SK-N-SH treated with all-trans-retinoic acid at 6 μM for 48 hours (cell line): ENCODE results near the gene CDK5RAP2.

ENCODE experiments used
- ATAC-seq: fragments of 200-7000 bp; cut with Tn5 transposase; 3 replicates; pipeline ENCODE4 v1.9.1; 2020; ENCODE audit warnings: mild to moderate bottlenecking, moderate library complexity
- ARNTL ChIP-seq: fragments of 450-650 bp; formaldehyde crosslinking; IDR thresholded peaks from 2 replicates; pipeline ENCODE4 v1.5.0; 2020; ENCODE audit warnings: low read depth, mild to moderate bottlenecking, moderate library complexity, borderline replicate concordance
- BACH2 ChIP-seq: fragments of 250-450 bp; sonication (Bioruptor Pico); IDR thresholded peaks from 2 replicates; pipeline ENCODE4 v1.9.0; 2021; ENCODE audit warnings: mild to moderate bottlenecking, borderline replicate concordance
- ESRRG ChIP-seq: fragments of 250-450 bp; sonication (Bioruptor Pico); IDR thresholded peaks from 2 replicates; pipeline ENCODE4 v1.6.1; 2021; ENCODE audit warnings: mild to moderate bottlenecking
- GLIS3 ChIP-seq: fragments of 250-450 bp; sonication (Bioruptor Pico); IDR thresholded peaks from 2 replicates; pipeline ENCODE4 v1.5.0; 2020; ENCODE audit warnings: mild to moderate bottlenecking, moderate library complexity
- ISL1 ChIP-seq: fragments of 250-450 bp; sonication (Bioruptor Pico); IDR thresholded peaks from 2 replicates; pipeline ENCODE4 v2.1.2; 2022; ENCODE audit warnings: mild to moderate bottlenecking, moderate library complexity
- OSR1 ChIP-seq: fragments of 250-450 bp; sonication (Bioruptor Pico); IDR thresholded peaks from 2 replicates; pipeline ENCODE4 v1.8.0; 2022; ENCODE audit warnings: moderate library complexity, mild to moderate bottlenecking, inconsistent platforms
- PPARA ChIP-seq: fragments of 250-450 bp; sonication (Bioruptor Pico); IDR thresholded peaks from 2 replicates; pipeline ENCODE4 v1.5.0; 2020; ENCODE audit warnings: mild to moderate bottlenecking, borderline replicate concordance
- RARB ChIP-seq: fragments of 250-450 bp; sonication (Bioruptor Pico); IDR thresholded peaks from 2 replicates; pipeline ENCODE4 v1.8.0; 2021; ENCODE audit warnings: mild to moderate bottlenecking, moderate library complexity
- SNAI2 ChIP-seq: fragments of 250-450 bp; sonication (Bioruptor Pico); IDR thresholded peaks from 2 replicates; pipeline ENCODE4 v1.5.0; 2020; ENCODE audit warnings: mild to moderate bottlenecking, moderate library complexity
- TCF4 ChIP-seq: fragments of 250-450 bp; sonication (Bioruptor Pico); IDR thresholded peaks from 2 replicates; pipeline ENCODE4 v1.8.0; 2021; ENCODE audit warnings: mild to moderate bottlenecking, moderate library complexity, borderline replicate concordance
- TOX ChIP-seq: fragments of 250-450 bp; sonication (Bioruptor Pico); IDR thresholded peaks from 2 replicates; pipeline ENCODE4 v1.8.0; 2021; ENCODE audit warnings: mild to moderate bottlenecking, moderate library complexity, borderline replicate concordance
- ZC3H10 ChIP-seq: fragments of 250-450 bp; sonication (Bioruptor Pico); IDR thresholded peaks from 2 replicates; pipeline ENCODE4 v1.5.1; 2021; ENCODE audit warnings: mild to moderate bottlenecking, moderate library complexity
- ZFP3 ChIP-seq: fragments of 250-450 bp; sonication (Bioruptor Pico); IDR thresholded peaks from 2 replicates; pipeline ENCODE4 v1.5.0; 2020; ENCODE audit warnings: mild to moderate bottlenecking, moderate library complexity
- ZFP30 ChIP-seq: fragments of 450-650 bp; formaldehyde crosslinking; IDR thresholded peaks from 2 replicates; pipeline ENCODE4 v1.5.0; 2022; ENCODE audit warnings: mild to moderate bottlenecking, moderate library complexity
- ZNF70 ChIP-seq: fragments of 450-650 bp; formaldehyde crosslinking; IDR thresholded peaks from 2 replicates; pipeline ENCODE4 v1.5.0; 2020; ENCODE audit warnings: mild to moderate bottlenecking, moderate library complexity
- ZNF8 ChIP-seq: fragments of 450-650 bp; formaldehyde crosslinking; IDR thresholded peaks from 2 replicates; pipeline ENCODE4 v1.5.0; 2020; ENCODE audit warnings: mild to moderate bottlenecking, moderate library complexity
- TF ChIP-seq, protein P1 (sequence below): fragments of 250-450 bp; sonication (Bioruptor Pico); IDR thresholded peaks from 2 replicates; pipeline ENCODE4 v1.8.0; 2021; ENCODE audit warnings: low read depth, mild to moderate bottlenecking, moderate library complexity, borderline replicate concordance
- TF ChIP-seq, protein P2 (sequence below): fragments of 250-450 bp; sonication (Bioruptor Pico); IDR thresholded peaks from 2 replicates; pipeline ENCODE4 v1.8.0; 2020; ENCODE audit warnings: mild to moderate bottlenecking, moderate library complexity, borderline replicate concordance
- TF ChIP-seq, protein P3 (sequence below): fragments of 250-450 bp; sonication (Bioruptor Pico); IDR thresholded peaks from 2 replicates; pipeline ENCODE4 v1.5.0; 2020; ENCODE audit warnings: mild to moderate bottlenecking, moderate library complexity
- TF ChIP-seq, protein P4 (sequence below): fragments of 250-450 bp; sonication (Bioruptor Pico); IDR thresholded peaks from 2 replicates; pipeline ENCODE4 v1.5.1; 2021; ENCODE audit warnings: mild to moderate bottlenecking, moderate library complexity
- TF ChIP-seq, protein P5 (sequence below): fragments of 250-450 bp; sonication (Bioruptor Pico); IDR thresholded peaks from 2 replicates; pipeline ENCODE4 v1.5.1; 2020; ENCODE audit warnings: low read depth, mild to moderate bottlenecking, moderate library complexity

The CDK5RAP2 gene

DNA sequence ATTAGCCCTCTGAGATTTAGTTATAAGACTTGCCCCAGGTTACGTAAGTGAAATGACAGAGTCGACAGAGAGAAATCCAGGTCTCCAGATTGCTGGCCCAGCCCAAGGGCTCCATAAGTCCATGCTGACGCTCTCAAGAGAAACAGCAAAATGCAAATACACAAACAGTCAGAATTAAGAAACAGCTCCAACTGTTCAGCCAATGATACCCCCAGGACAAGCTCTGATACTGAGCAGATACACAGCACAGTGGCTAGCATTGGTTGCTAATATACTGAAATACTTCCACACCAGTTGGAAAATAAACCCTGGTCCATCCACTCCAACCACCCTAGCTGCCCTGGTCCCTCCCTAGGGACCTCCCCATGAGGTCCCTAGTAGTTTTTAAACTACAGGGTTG, 94.2 kb downstream of the CDK5RAP2 start (continued):
- TF ChIP-seq, protein P1, sequence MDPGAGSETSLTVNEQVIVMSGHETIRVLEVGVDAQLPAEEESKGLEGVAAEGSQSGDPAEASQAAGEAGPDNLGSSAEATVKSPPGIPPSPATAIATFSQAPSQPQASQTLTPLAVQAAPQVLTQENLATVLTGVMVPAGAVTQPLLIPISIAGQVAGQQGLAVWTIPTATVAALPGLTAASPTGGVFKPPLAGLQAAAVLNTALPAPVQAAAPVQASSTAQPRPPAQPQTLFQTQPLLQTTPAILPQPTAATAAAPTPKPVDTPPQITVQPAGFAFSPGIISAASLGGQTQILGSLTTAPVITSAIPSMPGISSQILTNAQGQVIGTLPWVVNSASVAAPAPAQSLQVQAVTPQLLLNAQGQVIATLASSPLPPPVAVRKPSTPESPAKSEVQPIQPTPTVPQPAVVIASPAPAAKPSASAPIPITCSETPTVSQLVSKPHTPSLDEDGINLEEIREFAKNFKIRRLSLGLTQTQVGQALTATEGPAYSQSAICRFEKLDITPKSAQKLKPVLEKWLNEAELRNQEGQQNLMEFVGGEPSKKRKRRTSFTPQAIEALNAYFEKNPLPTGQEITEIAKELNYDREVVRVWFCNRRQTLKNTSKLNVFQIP (CRISPR knock-in tag): no peak
- TF ChIP-seq ZNF70 (CRISPR knock-in tag) (no peak), ARNTL (no peak), ZC3H10 (CRISPR knock-in tag) (no peak), RARB (CRISPR knock-in tag) (no peak)
- TF ChIP-seq, all 23 proteins: peak for 0

DNA sequence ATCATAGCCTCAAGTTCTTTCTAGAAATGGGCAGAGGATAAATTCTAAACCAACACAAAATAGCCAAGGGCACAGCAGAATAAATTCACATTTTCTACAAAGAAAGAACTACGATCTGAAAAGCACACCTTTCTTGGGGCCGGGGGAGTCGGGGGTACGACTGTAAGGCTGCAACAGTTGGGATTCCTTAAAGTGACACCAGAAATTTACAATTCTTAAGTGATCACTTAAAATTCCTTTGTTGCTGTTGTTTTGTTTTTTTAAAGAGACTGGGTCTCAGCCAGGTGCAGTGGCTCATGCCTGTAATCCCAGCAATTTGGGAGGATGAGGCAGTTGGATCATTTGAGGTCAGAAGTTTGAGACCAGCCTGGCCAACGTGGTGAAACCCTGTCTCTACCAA, 95.8 kb downstream of the CDK5RAP2 start:
- TF ChIP-seq BACH2 (no peak), ESRRG (no peak), OSR1 (CRISPR knock-in tag) (no peak), PPARA (CRISPR knock-in tag) (no peak), ZNF70 (CRISPR knock-in tag) (no peak), ZC3H10 (CRISPR knock-in tag) (no peak), GLIS3 (no peak), ZNF8 (CRISPR knock-in tag) (no peak), RARB (CRISPR knock-in tag) (no peak), TCF4 (CRISPR knock-in tag) (no peak), ZFP30 (no peak), ISL1 (CRISPR knock-in tag) (no peak), TOX (CRISPR knock-in tag) (no peak)
- TF ChIP-seq, protein P1 (CRISPR knock-in tag): no peak
- TF ChIP-seq, protein P2, sequence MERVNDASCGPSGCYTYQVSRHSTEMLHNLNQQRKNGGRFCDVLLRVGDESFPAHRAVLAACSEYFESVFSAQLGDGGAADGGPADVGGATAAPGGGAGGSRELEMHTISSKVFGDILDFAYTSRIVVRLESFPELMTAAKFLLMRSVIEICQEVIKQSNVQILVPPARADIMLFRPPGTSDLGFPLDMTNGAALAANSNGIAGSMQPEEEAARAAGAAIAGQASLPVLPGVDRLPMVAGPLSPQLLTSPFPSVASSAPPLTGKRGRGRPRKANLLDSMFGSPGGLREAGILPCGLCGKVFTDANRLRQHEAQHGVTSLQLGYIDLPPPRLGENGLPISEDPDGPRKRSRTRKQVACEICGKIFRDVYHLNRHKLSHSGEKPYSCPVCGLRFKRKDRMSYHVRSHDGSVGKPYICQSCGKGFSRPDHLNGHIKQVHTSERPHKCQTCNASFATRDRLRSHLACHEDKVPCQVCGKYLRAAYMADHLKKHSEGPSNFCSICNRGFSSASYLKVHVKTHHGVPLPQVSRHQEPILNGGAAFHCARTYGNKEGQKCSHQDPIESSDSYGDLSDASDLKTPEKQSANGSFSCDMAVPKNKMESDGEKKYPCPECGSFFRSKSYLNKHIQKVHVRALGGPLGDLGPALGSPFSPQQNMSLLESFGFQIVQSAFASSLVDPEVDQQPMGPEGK: no peak
- TF ChIP-seq, protein P3, sequence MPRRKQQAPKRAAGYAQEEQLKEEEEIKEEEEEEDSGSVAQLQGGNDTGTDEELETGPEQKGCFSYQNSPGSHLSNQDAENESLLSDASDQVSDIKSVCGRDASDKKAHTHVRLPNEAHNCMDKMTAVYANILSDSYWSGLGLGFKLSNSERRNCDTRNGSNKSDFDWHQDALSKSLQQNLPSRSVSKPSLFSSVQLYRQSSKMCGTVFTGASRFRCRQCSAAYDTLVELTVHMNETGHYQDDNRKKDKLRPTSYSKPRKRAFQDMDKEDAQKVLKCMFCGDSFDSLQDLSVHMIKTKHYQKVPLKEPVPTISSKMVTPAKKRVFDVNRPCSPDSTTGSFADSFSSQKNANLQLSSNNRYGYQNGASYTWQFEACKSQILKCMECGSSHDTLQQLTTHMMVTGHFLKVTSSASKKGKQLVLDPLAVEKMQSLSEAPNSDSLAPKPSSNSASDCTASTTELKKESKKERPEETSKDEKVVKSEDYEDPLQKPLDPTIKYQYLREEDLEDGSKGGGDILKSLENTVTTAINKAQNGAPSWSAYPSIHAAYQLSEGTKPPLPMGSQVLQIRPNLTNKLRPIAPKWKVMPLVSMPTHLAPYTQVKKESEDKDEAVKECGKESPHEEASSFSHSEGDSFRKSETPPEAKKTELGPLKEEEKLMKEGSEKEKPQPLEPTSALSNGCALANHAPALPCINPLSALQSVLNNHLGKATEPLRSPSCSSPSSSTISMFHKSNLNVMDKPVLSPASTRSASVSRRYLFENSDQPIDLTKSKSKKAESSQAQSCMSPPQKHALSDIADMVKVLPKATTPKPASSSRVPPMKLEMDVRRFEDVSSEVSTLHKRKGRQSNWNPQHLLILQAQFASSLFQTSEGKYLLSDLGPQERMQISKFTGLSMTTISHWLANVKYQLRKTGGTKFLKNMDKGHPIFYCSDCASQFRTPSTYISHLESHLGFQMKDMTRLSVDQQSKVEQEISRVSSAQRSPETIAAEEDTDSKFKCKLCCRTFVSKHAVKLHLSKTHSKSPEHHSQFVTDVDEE (CRISPR knock-in tag): no peak
- TF ChIP-seq, protein P4, sequence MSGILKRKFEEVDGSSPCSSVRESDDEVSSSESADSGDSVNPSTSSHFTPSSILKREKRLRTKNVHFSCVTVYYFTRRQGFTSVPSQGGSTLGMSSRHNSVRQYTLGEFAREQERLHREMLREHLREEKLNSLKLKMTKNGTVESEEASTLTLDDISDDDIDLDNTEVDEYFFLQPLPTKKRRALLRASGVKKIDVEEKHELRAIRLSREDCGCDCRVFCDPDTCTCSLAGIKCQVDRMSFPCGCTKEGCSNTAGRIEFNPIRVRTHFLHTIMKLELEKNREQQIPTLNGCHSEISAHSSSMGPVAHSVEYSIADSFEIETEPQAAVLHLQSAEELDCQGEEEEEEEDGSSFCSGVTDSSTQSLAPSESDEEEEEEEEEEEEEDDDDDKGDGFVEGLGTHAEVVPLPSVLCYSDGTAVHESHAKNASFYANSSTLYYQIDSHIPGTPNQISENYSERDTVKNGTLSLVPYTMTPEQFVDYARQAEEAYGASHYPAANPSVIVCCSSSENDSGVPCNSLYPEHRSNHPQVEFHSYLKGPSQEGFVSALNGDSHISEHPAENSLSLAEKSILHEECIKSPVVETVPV: no peak
- TF ChIP-seq, protein P5, sequence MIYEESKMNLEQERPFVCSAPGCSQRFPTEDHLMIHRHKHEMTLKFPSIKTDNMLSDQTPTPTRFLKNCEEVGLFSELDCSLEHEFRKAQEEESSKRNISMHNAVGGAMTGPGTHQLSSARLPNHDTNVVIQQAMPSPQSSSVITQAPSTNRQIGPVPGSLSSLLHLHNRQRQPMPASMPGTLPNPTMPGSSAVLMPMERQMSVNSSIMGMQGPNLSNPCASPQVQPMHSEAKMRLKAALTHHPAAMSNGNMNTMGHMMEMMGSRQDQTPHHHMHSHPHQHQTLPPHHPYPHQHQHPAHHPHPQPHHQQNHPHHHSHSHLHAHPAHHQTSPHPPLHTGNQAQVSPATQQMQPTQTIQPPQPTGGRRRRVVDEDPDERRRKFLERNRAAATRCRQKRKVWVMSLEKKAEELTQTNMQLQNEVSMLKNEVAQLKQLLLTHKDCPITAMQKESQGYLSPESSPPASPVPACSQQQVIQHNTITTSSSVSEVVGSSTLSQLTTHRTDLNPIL (CRISPR knock-in tag): no peak
- no peak for ATAC-seq

DNA sequence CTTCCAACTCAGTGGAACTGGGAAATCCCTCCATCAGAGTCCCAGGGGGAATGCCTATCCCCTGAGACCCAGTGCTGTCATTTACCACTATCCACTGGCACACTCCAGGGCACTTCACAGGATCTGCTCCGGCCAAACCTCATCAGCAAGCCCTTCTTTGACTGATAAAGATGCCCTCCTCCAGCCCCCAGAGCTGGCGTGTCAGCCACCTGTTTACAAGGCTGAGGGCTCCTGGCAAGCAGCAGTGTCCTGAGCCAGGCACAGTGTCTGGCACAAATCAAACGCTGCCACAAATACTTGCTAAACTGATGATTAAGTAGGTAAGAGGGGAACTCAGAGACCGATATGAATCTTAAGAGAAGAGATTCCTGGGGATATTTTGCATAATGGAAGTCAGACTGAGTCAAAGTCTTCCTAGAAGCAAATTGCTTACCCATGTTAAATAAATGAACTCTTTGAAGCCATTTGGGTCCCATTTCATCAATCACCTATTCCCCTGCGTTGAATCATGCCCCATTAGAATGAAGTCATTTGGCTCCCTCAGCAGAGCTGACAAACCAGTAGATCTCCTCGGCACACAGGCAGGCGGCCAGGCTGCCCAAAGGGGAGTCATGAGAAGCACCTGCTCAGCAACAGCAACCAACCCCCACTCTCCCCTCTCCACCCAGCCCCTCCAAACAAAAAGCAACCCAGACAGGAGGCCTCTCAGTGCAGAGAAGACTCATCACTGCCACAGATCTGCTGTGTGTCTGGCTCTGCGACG, 97.4 kb downstream of the CDK5RAP2 start:
- ATAC-seq: peak; percentile 39; the same call in 2 of the 3 replicates
- TF ChIP-seq, protein P5 (CRISPR knock-in tag): no peak
- TF ChIP-seq, protein P4: no peak
- TF ChIP-seq ZC3H10 (CRISPR knock-in tag) (no peak), GLIS3 (no peak), ZFP3 (CRISPR knock-in tag) (peak; percentile 86), ISL1 (CRISPR knock-in tag) (peak; percentile 72), ESRRG (no peak), SNAI2 (no peak), ZNF70 (CRISPR knock-in tag) (no peak), BACH2 (no peak)
- TF ChIP-seq, protein P1 (CRISPR knock-in tag): no peak
